ENCODE results near the gene SBNO1.
"Not testable (repeated sequence)": the region's sequence is repeated elsewhere in the genome, so short reads cannot be mapped to it uniquely, and the experiment has no call there.

The SBNO1 gene

DNA sequence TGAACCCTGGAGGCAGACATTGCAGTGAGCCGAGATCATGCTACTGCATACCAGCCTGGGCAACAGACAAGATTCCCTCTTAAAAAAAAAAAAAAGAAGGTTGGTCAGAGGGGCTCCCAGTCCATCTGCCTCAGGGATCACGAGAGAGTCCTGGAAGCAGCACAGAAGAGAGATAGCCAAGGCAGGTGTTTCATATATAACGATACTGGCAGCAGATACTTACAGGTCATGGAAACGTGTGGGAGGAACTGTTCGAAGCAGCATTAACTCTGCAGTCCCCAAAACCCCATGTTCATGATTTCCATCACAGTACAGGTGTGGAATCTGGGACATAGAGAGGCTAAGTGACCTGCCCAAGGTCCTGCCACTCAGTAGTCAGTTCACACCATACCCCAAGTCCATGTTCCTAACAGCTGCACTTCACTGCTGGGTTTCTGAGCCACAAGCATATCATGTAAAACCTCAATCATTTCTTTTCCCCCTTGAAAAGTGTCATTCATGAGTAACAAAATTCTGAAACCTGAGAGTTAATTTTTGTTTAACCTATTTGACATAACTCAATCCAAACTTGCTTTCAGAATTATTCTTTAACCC, 109.7 kb downstream of the SBNO1 start:
- TF ChIP-seq, protein P1, sequence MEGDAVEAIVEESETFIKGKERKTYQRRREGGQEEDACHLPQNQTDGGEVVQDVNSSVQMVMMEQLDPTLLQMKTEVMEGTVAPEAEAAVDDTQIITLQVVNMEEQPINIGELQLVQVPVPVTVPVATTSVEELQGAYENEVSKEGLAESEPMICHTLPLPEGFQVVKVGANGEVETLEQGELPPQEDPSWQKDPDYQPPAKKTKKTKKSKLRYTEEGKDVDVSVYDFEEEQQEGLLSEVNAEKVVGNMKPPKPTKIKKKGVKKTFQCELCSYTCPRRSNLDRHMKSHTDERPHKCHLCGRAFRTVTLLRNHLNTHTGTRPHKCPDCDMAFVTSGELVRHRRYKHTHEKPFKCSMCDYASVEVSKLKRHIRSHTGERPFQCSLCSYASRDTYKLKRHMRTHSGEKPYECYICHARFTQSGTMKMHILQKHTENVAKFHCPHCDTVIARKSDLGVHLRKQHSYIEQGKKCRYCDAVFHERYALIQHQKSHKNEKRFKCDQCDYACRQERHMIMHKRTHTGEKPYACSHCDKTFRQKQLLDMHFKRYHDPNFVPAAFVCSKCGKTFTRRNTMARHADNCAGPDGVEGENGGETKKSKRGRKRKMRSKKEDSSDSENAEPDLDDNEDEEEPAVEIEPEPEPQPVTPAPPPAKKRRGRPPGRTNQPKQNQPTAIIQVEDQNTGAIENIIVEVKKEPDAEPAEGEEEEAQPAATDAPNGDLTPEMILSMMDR (IDR thresholded peaks at IDR 0.05; ENCODE audit: low read depth, low read length), result no peak
- TF ChIP-seq EZH2phosphoT487 (IDR thresholded peaks at IDR 0.05; ENCODE audit: low read depth), result no peak
- Histone ChIP-seq H3K36me3 (replicated peaks; ENCODE audit: low read depth, low read length) (peaks cover 22% of the 10 kb centered on the region), H4K20me1 (ENCODE audit: insufficient read depth, low read length) (peaks cover 11% of the 10 kb centered on the region), H2AFZ (ENCODE audit: low read depth, low read length) (no peak overlapping the region), H3K9ac (ENCODE audit: low read length) (no peak overlapping the region), H3K9me3 (ENCODE audit: insufficient read depth, low read length) (no peaks in the 10 kb centered on the region), H3K4me1 (ENCODE audit: low read length) (no peaks in the 10 kb centered on the region), H3K27me3 (ENCODE audit: low read depth, low read length) (no peaks in the 10 kb centered on the region), H3K27ac (ENCODE audit: low read length) (no peak overlapping the region), H3K4me2 (ENCODE audit: low read length) (no peak overlapping the region), H3K79me2 (ENCODE audit: low read length) (peaks cover 20% of the 10 kb centered on the region), H3K4me3 (ENCODE audit: low read length) (no peak overlapping the region)

DNA sequence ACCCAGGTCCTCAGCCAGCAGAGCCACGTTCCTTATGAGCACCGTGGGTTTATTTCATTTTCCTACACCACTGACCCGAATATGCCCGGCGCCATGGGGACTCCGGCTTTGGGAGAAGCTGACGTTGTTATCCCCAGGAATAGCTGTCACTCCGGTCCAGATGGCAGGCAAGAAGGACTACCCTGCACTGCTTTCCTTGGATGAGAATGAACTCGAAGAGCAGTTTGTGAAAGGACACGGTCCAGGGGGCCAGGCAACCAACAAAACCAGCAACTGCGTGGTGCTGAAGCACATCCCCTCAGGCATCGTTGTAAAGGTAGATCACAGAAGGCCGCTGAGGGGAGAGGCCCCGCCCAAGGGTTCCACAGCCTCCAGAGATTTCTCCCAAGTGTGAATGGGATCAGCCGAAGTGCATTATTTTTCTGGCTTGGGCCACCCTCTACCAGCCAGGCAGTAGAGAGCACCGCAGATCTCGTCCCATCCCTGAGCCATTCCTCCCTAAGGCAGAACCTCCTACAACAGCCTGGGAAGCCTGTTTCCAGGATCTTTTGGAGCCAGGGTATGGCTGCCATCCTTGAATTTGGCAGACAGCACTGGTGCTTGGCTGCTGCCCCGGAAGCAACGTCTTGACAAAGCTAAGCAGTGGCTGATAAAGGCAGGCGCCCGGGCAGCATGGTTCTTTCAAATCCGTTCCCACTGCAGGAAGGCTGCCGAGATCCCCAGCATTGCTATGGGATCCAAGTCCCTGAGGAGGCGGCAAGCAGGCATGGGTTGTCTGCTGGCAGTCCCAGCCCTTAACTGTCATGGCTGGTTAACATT, 110.8 kb downstream of the SBNO1 start:
- H4K20me1 ChIP-seq (ENCODE audit: insufficient read depth, low read length), result peaks cover 11% of the 10 kb centered on the region
- no peak overlapping the region for H3K4me2 ChIP-seq (ENCODE audit: low read length)
- TF ChIP-seq, protein P1 (IDR thresholded peaks at IDR 0.05; ENCODE audit: low read depth, low read length), result no peak
- TF ChIP-seq EZH2phosphoT487 (IDR thresholded peaks at IDR 0.05; ENCODE audit: low read depth), result no peak
- H3K9me3 ChIP-seq (ENCODE audit: insufficient read depth, low read length), result no peaks in the 10 kb centered on the region
- no peaks in the 10 kb centered on the region for H3K27me3 ChIP-seq (ENCODE audit: low read depth, low read length)
- H2AFZ ChIP-seq (ENCODE audit: low read depth, low read length), result no peak overlapping the region
- H3K79me2 ChIP-seq (ENCODE audit: low read length), result peaks cover 27% of the 10 kb centered on the region
- no peaks in the 10 kb centered on the region for H3K4me1 ChIP-seq (ENCODE audit: low read length)
- H3K36me3 ChIP-seq (replicated peaks; ENCODE audit: low read depth, low read length), result peaks cover 22% of the 10 kb centered on the region
- no peak overlapping the region for H3K27ac ChIP-seq (ENCODE audit: low read length)
- no peak overlapping the region for H3K4me3 ChIP-seq (ENCODE audit: low read length)
- H3K9ac ChIP-seq (ENCODE audit: low read length), result no peak overlapping the region

DNA sequence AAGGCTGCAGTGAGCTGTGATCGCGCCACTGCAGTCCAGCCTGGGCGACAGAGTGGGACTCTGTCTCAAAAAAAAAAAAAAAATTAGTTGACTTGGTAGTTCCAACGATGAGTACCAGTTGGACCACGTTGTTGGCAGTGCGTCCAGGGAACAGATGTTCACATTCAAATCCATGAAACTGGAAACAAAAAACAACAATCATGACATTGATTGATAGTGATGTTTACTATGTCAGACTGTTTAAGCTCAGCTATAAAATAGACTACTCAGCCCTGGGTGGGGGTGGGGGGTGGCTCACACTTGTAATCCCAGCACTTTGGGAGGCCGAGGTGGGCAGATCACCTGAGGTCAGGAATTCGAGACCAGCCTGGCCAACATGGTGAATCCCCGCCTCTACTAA, 112.3 kb downstream of the SBNO1 start:
- H3K4me2 ChIP-seq (ENCODE audit: low read length); H3K27ac ChIP-seq (ENCODE audit: low read length); H3K4me3 ChIP-seq (ENCODE audit: low read length); H3K9me3 ChIP-seq (ENCODE audit: insufficient read depth, low read length); H2AFZ ChIP-seq (ENCODE audit: low read depth, low read length); H3K27me3 ChIP-seq (ENCODE audit: low read depth, low read length); H3K9ac ChIP-seq (ENCODE audit: low read length); H3K4me1 ChIP-seq (ENCODE audit: low read length): not testable (repeated sequence)
- Histone ChIP-seq H3K36me3 (replicated peaks; ENCODE audit: low read depth, low read length) (peaks cover 20% of the 10 kb centered on the region), H3K79me2 (ENCODE audit: low read length) (peaks cover 36% of the 10 kb centered on the region), H4K20me1 (ENCODE audit: insufficient read depth, low read length) (peaks cover 11% of the 10 kb centered on the region)

DNA sequence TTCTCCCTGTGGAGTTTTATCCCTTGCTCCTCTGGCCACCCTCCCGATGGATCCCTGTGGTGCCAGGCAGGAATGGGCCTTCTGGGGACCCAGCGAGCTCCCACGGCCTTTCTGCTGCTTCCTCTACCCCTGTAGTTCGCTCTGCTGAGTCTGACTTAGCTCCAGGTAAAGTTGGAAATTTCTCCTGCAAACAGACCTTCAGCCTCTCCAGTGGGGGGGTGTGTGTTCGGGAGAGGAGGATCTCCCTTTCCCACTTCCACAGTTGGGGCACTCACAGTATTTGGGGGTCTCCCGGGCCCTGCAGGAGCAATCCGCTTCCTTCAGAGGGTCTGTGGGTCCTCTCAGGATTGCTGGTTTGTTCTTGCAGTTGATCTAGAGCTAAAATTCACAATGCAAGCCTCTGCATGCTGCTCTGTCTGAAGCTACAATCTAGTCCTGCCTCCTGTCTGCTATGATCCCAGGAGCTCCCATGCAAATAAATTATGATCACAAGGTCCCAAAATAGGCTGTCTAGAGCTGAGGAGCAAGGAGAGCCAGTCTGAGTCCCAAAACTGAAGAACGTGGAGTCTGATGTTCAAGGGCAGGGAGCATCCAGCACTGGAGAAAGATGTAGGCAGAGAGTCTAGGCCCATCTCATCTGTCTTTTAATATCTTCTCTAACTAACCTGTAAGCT, 113.1 kb downstream of the SBNO1 start:
- Histone ChIP-seq H4K20me1 (ENCODE audit: insufficient read depth, low read length) (peaks cover 11% of the 10 kb centered on the region), H3K9ac (ENCODE audit: low read length) (no peak overlapping the region), H3K27me3 (ENCODE audit: low read depth, low read length) (no peaks in the 10 kb centered on the region), H3K79me2 (ENCODE audit: low read length) (peaks cover 42% of the 10 kb centered on the region), H3K27ac (ENCODE audit: low read length) (no peak overlapping the region), H3K9me3 (ENCODE audit: insufficient read depth, low read length) (no peaks in the 10 kb centered on the region), H3K4me3 (ENCODE audit: low read length) (no peak overlapping the region), H3K36me3 (replicated peaks; ENCODE audit: low read depth, low read length) (peaks cover 17% of the 10 kb centered on the region), H3K4me1 (ENCODE audit: low read length) (no peaks in the 10 kb centered on the region), H2AFZ (ENCODE audit: low read depth, low read length) (no peak overlapping the region), H3K4me2 (ENCODE audit: low read length) (no peak overlapping the region)
- TF ChIP-seq, protein P1 (IDR thresholded peaks at IDR 0.05; ENCODE audit: low read depth, low read length), result no peak
- no peak for TF ChIP-seq EZH2phosphoT487 (IDR thresholded peaks at IDR 0.05; ENCODE audit: low read depth)
